GM18505 (cell line): ENCODE results near the gene KIF26B.

ENCODE experiments used
- ATAC-seq: cut with Tn5 transposase; IDR thresholded peaks from one replicate; pipeline ENCODE4 v1.9.1; 2021; ENCODE audit not compliant: unreplicated experiment
- POLR2A ChIP-seq: IDR thresholded peaks from 4 replicates; pipeline ENCODE4 v1.6.1; 2011; ENCODE audit warnings: borderline replicate concordance; ENCODE audit not compliant: insufficient read depth, insufficient read length; ENCODE audit errors: extremely low read depth

KIF26B gene

GRCh38 chr1:245211035-245211749, 56.4 kb downstream of the KIF26B start:
- TF ChIP-seq POLR2A: no peak
- ATAC-seq: no peak

DNA sequence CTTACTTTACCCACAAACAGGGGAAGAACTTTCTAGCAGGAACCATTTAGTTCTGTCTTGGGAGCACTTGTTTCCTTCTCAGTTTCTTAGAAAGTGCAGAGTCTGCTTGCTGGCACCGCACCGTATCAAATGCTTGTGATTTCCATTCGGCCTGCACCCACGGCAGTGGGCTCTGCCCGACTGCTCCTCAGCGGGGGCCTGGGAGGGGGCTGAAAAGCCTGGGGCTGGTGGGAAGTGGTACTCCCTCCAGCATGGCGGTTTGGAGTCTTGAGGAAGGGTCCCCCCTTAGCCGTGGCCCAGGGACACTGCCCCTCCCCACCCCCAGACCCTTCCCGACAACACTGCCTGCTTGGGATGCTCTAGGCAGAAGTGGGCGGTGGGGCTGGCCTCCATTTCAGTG, 57.0 kb downstream of the KIF26B start:
- no peak for TF ChIP-seq POLR2A
- no peak for ATAC-seq

DNA sequence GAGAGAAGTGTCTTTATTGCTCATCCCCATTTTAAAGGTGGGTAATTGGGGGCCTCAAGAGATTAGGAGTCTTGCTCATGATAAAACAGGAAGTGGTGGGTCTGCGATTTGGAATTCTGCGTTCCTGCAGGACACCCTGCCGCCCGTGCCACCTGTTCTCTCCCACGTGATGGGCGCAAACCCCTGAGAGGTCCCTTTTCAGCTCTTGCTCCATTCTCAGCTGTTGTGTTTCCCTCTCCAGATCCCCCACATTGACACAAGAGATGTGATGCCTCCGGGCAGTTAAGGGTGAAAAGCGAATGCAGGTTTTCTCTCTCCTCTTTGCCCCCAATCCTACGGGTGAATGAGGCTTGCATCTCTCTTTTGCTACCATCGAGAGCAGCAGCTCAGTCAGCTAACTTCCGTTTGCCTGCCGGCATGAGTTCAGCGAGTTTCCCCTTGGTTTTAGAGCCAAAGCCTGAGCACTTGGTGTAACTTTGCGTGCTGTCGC, 57.5 kb downstream of the KIF26B start:
- TF ChIP-seq POLR2A: no peak
- no peak for ATAC-seq

DNA sequence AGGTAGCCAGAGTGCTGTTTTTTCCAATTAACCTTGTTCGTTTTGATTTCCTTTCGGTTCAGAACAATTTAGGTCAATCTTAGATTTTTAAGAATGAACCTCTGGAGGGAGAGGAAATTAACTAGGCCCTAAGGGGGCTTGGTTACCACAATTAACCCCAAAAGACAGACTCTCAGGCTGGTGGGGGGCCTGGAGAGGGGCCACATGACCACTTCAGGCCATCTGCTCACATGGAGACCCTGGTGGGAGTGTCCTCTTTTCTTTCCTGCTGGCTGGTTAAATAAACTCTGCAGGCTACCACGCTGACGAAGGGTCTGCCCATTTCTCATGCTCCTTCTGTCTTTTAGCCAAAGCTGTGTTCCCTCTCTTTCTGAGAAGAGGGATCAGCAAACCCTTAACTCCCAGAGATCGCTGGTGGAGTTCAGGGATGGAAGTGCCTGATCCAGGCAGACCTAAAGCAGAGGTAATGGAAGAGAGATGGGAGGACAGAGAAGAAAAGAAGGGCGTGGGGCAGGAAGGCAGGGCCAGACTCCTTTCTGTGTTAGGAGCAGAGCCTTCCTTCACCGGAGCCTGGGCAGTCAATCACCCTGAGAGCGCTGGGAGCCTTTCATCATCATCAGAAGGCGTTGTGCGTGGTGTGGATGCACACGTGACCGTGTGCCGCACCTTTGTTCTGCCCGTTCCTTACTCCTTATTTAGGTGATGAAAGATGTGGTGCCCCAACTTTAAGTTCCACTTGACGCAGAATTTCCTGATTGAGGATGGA, 58.5 kb downstream of the KIF26B start:
- no peak for ATAC-seq
- TF ChIP-seq POLR2A: no peak

DNA sequence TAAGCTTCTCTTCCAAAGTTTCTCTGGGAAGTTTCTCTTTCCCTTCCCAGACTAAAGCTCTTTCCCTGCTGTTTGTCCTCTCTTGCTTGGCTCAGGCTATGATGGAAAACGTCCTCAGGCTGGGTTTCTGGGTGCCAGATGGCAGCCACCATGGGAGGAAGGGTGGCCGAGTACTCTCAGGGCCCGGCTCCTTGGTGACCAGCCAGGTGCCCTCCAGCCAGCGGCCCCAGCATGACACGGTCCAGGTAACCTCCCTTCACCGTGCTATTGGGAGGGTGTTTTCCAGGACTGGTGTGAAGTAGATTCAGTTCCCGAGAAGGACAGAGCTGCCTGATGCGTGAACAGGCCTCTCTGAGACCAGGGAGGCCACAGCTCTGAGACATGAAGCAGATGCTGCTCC, 60.3 kb downstream of the KIF26B start:
- no peak for TF ChIP-seq POLR2A
- no peak for ATAC-seq

DNA sequence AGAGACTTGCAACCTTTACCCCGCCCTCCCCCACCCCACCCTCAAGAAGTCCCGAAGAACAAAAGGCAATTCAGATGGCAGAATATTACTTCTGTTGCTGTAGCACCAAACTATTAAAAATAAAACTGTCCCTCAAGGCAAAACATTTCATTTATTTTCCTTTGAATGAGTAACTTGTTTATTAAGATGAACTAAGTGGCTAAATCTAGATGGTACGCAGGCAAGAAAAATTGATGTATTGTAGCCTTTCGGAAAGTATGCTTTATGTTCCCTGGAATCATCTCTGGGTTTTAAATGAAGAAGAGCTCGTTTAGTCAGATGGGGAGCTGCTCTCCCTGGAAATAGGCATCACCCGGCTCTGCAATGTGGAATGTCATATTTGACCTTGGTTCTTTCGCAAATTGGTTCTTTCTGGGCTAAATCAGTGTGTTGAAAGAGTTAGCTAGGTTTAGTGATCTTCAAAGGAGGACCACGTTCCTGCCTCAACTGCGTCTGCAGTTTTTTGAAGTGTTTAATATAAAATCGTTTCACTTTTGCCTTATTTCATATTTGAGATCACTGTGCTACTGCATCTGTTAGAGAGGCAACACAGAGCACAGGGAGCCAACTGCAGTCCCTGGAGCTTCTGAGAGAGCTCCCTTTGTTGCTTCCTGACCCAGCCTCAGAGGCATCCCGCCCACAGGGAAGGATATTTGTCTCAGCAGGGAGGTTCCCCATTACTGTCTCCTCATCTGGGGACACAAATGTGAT, 61.8 kb downstream of the KIF26B start:
- TF ChIP-seq POLR2A: no peak
- ATAC-seq: no peak

DNA sequence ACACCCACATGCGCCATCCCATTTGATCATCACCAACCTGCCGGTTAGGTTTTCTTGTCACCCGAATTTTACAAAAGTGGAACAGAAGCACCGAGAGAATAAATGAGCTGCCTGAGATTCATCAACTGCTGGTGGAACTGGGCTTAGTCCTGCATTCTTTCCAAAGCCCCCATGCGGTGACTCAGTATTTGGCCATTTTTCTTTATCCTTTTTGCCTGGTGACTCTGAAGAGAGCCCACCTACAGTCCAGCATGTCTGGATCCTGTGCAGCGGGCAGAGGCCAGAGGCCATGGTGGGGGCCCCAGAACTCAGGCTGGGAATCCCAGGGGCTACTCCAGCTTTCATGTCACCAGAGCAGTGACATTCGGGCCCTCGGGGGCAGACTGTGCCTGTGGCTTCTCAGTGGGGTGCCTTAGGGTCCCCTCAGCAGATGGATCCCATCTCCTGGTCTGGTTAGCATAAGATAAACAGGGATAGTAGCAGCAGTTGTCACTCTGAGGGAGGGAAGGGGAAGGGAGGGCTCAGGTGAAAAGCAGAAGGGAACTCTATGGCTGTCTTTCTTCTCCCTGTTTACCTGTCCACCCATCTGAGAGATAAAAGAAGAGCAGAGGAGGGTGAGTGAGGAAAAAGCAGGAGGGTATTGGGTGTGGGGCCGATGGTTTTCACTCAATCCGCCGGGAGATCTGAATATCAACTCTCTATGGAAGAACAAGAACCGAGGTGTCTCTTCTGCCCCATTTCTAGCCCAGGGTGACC, 63.2 kb downstream of the KIF26B start:
- TF ChIP-seq POLR2A: no peak
- ATAC-seq: no peak

- no peak for TF ChIP-seq POLR2A
- no peak for ATAC-seq
These were observed 65.7 kb downstream of the KIF26B start for GRCh38 chr1:245220381-245220985.

- TF ChIP-seq POLR2A: no peak
- no peak for ATAC-seq
These were observed 67.0 kb downstream of the KIF26B start for GRCh38 chr1:245221805-245222204.

GRCh38 chr1:245222931-245223595, 68.3 kb downstream of the KIF26B start:
- no peak for ATAC-seq
- no peak for TF ChIP-seq POLR2A

DNA sequence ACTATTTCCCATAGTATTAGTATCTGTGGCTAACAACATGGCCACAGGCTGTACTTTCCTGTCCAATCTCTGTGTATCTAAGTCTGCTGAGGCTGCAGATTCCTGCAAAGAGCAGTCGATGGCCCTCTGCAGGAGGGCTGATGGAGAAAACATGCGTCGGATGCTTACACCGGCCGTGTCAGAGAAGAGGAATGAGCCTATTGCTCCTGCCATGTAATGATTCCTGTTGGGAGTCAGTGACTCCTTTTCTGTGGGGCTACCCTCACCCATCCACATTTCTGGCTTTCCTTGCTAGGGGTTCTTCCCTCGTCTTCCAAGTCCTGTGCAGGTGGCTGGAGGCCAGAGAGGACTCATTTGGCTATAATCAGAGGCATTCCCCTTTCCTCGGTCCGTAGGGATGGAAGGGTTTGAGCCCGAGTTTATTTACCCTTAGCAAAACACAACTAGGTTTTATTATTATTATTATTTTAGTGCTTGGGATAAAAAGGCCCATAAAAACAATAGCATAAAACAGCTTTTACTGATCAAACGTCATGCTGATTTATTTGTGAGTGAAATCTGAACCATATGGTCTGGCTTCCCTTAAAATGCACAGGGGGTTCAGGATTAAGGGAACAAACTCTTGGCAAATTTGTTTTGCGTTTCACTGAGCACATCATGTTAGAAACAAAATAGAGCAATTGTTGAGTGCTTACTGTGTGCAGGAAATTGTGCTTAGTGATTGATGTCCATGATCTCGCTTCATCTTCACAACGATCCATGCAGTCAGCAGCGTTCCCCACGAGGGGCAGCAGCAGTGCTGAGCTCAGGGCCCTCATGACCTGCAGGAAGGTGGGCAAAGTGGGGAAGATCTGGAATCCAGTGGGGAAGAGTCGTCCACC, 70.8 kb downstream of the KIF26B start:
- no peak for TF ChIP-seq POLR2A

More for the DNA sequence above, 70.8 kb downstream of the KIF26B start:
- ATAC-seq: no peak
